ENCODE measurements around the gene ASTL.
"Not testable (repeated sequence)": the region's sequence is repeated elsewhere in the genome, so short reads cannot be mapped to it uniquely, and the experiment has no call there.

Gene ASTL

DNA sequence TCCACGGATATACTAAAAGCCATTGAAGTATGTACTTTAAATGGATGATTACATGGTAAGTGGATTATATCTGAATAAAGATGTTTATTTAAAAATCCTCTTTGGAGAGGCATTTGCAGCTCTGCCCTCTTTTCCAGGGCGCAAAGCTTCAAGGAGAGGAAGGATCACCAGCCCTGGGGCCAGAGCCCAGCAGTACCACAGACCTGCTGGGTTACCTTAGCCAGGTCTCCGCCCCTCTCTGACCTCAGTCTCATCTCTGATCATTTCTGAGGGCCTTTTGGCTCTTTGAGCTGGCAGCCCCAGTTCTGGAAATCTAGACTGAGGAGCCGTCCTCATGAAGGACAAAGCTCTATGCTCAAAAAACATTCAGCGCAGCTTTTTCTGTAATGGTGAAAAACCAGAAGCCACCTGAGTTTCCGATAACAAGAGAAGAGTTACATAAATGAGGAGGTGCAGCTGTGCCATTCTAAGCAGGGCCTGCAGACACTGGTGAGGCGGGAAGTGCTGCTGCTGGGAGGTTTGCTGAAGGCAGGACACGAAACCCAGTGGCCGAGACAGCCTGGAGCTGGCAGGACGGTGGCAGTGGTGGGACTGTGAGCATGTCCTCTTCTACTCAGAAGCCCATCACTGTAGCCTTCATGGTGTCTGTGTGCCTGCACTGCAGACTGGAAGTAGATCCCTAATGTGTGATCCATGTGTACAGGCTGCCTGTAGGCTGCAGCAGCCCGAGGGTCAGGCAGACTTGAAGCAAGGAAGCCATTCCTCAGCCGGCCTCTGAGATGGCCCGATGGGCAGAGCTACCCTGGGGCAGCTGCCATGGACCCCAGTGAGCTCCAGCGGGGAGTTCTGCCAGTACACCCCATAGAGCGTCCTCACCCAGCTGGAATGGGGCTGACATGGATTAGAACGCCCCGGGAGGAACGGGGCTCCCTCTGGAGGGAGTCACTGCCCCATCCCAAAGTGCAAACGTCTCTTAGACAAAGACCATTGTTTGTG, 49.7 kb downstream of the ASTL start:
- H2AFZ ChIP-seq (ENCODE audit: low read length): no peak overlapping the region
- no peak for DNase-seq

DNA sequence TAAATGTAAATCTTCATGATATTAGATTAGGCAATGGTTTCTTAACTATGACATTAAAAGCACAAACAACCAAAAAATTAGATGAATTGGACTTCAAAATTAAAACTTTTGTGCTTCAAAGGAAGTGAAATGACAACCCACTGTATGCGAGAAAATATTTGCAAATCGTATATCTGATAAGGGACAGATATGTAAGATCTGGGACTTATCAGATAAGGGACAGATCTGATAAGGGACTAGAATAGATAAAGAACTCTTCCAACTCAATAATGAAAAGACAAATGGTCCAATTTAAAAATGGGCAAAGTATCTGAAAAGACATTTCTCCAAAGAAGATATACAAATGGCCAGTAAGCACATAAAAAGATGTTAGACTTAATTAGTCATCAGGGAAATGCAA, 51.2 kb downstream of the ASTL start:
- TF ChIP-seq, protein P1, sequence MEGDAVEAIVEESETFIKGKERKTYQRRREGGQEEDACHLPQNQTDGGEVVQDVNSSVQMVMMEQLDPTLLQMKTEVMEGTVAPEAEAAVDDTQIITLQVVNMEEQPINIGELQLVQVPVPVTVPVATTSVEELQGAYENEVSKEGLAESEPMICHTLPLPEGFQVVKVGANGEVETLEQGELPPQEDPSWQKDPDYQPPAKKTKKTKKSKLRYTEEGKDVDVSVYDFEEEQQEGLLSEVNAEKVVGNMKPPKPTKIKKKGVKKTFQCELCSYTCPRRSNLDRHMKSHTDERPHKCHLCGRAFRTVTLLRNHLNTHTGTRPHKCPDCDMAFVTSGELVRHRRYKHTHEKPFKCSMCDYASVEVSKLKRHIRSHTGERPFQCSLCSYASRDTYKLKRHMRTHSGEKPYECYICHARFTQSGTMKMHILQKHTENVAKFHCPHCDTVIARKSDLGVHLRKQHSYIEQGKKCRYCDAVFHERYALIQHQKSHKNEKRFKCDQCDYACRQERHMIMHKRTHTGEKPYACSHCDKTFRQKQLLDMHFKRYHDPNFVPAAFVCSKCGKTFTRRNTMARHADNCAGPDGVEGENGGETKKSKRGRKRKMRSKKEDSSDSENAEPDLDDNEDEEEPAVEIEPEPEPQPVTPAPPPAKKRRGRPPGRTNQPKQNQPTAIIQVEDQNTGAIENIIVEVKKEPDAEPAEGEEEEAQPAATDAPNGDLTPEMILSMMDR (IDR thresholded peaks at IDR 0.05; ENCODE audit: low read length): no peak
- TF ChIP-seq EZH2 (optimal IDR thresholded peaks at IDR 0.05; ENCODE audit: low read depth, low read length) (no peak), EZH2phosphoT487 (IDR thresholded peaks at IDR 0.05; ENCODE audit: low read length) (no peak)
- H3K9me3 ChIP-seq (replicated peaks; ENCODE audit: insufficient read depth, low read length): no peaks in the 10 kb centered on the region

More for the DNA sequence above, 49.7 kb downstream of the ASTL start:
- Histone ChIP-seq H3K27ac (ENCODE audit: low read length) (no peak overlapping the region), H3F3A (ENCODE audit: insufficient read depth, low read length) (no peaks in the 10 kb centered on the region), H3K79me2 (ENCODE audit: low read length) (no peaks in the 10 kb centered on the region), H3K36me3 (replicated peaks; ENCODE audit: insufficient read depth, low read length) (no peaks in the 10 kb centered on the region), H3K4me3 (ENCODE audit: low read length) (no peak overlapping the region), H4K20me1 (ENCODE audit: insufficient read depth, low read length) (no peaks in the 10 kb centered on the region), H3K9me3 (replicated peaks; ENCODE audit: insufficient read depth, low read length) (no peaks in the 10 kb centered on the region), H3K4me1 (ENCODE audit: low read length) (no peaks in the 10 kb centered on the region), H3K9ac (ENCODE audit: low read length) (no peak overlapping the region), H3K9me2 (replicated peaks; ENCODE audit: insufficient read depth, low read length) (no peaks in the 10 kb centered on the region), H3K4me2 (ENCODE audit: low read depth, low read length) (no peak overlapping the region), H3K27me3 (replicated peaks; ENCODE audit: insufficient read depth, low read length) (no peaks in the 10 kb centered on the region)
- TF ChIP-seq, protein P1 (IDR thresholded peaks at IDR 0.05; ENCODE audit: low read length): no peak
- TF ChIP-seq EZH2phosphoT487 (IDR thresholded peaks at IDR 0.05; ENCODE audit: low read length): no peak
- TF ChIP-seq EZH2 (optimal IDR thresholded peaks at IDR 0.05; ENCODE audit: low read depth, low read length): no peak

DNA sequence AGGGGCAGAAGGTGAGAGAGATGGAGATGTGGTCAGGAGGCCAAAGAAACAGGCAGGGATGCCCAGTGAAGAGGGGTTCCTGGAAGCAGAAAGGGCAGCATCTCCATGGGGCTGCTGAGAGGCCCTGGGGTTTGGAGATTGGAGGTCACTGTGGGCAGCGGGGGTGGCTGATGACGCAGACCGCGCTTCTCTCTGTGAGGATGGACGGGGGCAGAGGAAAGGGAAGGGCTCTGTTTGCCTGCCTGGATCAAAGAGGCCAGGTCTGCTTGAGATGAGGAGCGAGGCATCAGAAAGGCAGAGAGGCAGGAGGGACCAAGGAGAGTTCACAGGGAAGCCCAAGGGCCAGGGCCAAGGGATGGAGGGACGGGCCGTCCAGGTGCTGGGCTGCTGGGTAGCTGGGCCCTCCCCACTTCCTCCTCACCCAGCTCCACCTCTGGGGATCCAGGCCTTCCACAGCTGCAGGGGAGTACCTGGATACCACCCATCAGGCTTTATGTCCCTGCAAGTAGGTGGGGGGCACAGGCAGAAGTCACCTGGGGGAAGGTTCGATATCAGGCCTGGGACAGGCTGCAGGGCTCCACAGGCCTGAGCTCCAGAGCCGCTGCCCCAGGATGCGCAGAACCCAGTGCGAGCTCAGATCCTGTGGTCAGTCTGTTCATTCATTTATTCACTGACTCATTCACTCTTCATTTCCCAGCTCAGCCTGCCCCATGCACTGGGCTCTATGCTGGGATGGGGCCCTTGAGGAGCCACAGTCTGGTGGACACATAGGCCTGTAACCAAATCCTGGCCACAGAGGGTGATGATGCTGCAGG, 52.6 kb downstream of the ASTL start:
- Histone ChIP-seq H3K4me2 (ENCODE audit: low read depth, low read length) (no peak overlapping the region), H3F3A (ENCODE audit: insufficient read depth, low read length) (no peaks in the 10 kb centered on the region), H3K79me2 (ENCODE audit: low read length) (no peaks in the 10 kb centered on the region), H3K4me1 (ENCODE audit: low read length) (no peaks in the 10 kb centered on the region), H3K9ac (ENCODE audit: low read length) (no peak overlapping the region), H3K27ac (ENCODE audit: low read length) (no peak overlapping the region), H2AFZ (ENCODE audit: low read length) (no peak overlapping the region), H3K36me3 (replicated peaks; ENCODE audit: insufficient read depth, low read length) (no peaks in the 10 kb centered on the region), H3K9me2 (replicated peaks; ENCODE audit: insufficient read depth, low read length) (no peaks in the 10 kb centered on the region), H3K27me3 (replicated peaks; ENCODE audit: insufficient read depth, low read length) (no peaks in the 10 kb centered on the region), H3K9me3 (replicated peaks; ENCODE audit: insufficient read depth, low read length) (no peaks in the 10 kb centered on the region), H4K20me1 (ENCODE audit: insufficient read depth, low read length) (no peaks in the 10 kb centered on the region), H3K4me3 (ENCODE audit: low read length) (no peak overlapping the region)
- TF ChIP-seq EZH2 (optimal IDR thresholded peaks at IDR 0.05; ENCODE audit: low read depth, low read length) (no peak), EZH2phosphoT487 (IDR thresholded peaks at IDR 0.05; ENCODE audit: low read length) (no peak)
- TF ChIP-seq, protein P1 (IDR thresholded peaks at IDR 0.05; ENCODE audit: low read length): no peak
- DNase-seq: no peak

More for the DNA sequence above, 51.2 kb downstream of the ASTL start:
- Histone ChIP-seq H3K4me2 (ENCODE audit: low read depth, low read length) (no peak overlapping the region), H3F3A (ENCODE audit: insufficient read depth, low read length) (no peaks in the 10 kb centered on the region), H3K4me3 (ENCODE audit: low read length) (no peak overlapping the region), H2AFZ (ENCODE audit: low read length) (no peak overlapping the region), H3K27me3 (replicated peaks; ENCODE audit: insufficient read depth, low read length) (no peaks in the 10 kb centered on the region), H3K9ac (ENCODE audit: low read length) (no peak overlapping the region), H4K20me1 (ENCODE audit: insufficient read depth, low read length) (no peaks in the 10 kb centered on the region), H3K4me1 (ENCODE audit: low read length) (no peaks in the 10 kb centered on the region), H3K9me2 (replicated peaks; ENCODE audit: insufficient read depth, low read length) (no peaks in the 10 kb centered on the region), H3K27ac (ENCODE audit: low read length) (no peak overlapping the region), H3K36me3 (replicated peaks; ENCODE audit: insufficient read depth, low read length) (no peaks in the 10 kb centered on the region), H3K79me2 (ENCODE audit: low read length) (no peaks in the 10 kb centered on the region)
- DNase-seq: no peak

DNA sequence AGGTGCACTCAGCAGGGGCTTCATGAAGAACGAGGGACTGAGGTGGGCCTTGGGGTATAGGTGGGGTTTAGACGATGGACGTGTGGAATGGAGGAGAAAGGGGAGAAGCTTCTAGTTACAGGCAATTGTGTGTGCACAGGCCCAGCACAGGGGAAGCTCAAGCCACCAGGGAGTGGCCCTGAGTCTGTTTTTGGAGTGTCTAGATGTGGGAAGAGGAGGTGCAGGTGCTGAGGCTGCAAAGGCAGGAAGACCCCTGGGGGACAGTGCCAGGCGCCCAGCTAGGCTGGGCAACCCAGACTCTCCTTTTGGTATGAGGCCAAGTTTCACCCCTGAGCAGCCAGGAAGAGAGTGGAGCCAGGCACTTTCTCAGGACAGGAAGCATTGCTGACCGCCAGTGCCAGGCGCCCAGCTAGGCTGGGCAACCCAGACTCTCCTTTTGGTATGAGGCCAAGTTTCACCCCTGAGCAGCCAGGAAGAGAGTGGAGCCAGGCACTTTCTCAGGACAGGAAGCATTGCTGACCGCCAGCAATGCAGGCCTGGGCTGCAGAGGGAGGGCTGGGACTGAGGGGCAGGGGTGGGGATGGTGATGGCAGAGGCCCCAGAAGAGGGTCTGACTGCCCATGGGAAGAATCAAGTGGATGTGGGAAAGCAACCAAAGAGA, 53.3 kb downstream of the ASTL start:
- not testable (repeated sequence) for H3K27ac ChIP-seq (ENCODE audit: low read length)

More for the DNA sequence above, 53.3 kb downstream of the ASTL start:
- H3K79me2 ChIP-seq (ENCODE audit: low read length); H3K9me3 ChIP-seq (replicated peaks; ENCODE audit: insufficient read depth, low read length); H2AFZ ChIP-seq (ENCODE audit: low read length); H3K4me3 ChIP-seq (ENCODE audit: low read length); H3K4me2 ChIP-seq (ENCODE audit: low read depth, low read length); H3K27me3 ChIP-seq (replicated peaks; ENCODE audit: insufficient read depth, low read length); DNase-seq; H3K4me1 ChIP-seq (ENCODE audit: low read length); H3K36me3 ChIP-seq (replicated peaks; ENCODE audit: insufficient read depth, low read length); H3K9ac ChIP-seq (ENCODE audit: low read length); H4K20me1 ChIP-seq (ENCODE audit: insufficient read depth, low read length); H3F3A ChIP-seq (ENCODE audit: insufficient read depth, low read length); H3K9me2 ChIP-seq (replicated peaks; ENCODE audit: insufficient read depth, low read length): not testable (repeated sequence)
